NCI-H1694 treated with DMSO at 0.1 percent for 48 hours (cell line): ENCODE data around the gene APBA1.

Source experiments
- DNase-seq: peaks from one replicate; lab custom pipeline; 2025; lab: John Stamatoyannopoulos, UW

The APBA1 gene

DNA sequence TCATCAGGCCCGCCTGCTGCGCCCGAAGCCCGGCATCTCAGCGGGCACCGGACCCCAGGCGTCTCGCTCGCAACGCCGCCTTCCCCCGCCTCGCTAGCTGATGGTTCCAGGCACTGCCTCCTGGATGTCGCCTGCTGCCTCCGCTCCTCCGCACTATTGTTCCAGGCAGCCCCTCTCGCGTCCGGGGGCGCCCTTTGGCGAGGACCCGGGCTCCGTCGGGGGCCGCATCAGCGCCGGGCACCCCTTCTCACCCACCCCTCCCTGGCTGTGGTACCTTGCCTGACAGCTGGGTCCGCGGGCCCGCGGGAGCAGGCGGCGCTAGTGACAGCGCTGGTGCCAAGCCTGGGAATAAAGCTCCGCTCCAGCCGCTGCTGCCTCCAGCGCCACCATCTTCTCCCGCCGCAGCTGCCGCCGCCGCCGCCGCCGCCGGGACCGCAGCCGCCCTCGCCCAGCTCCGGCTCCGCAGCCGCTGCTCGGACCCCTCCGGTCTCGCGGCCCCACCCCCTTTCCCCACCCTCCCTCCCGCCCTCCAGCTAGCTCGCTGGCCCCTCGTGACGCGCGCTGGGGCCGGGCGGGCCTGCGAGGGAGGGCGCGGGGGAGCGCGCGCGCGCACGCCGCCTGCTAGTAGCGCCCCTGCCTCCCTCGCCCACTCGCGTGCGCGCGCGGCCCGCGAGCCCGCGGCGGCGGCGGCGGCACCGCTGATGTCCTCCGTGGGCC is at the start of gene APBA1:
Gene APBA1, minus strand, starts transcription at position 493 of the 717 bp plus-strand sequence.
- DNase-seq = no peak

DNA sequence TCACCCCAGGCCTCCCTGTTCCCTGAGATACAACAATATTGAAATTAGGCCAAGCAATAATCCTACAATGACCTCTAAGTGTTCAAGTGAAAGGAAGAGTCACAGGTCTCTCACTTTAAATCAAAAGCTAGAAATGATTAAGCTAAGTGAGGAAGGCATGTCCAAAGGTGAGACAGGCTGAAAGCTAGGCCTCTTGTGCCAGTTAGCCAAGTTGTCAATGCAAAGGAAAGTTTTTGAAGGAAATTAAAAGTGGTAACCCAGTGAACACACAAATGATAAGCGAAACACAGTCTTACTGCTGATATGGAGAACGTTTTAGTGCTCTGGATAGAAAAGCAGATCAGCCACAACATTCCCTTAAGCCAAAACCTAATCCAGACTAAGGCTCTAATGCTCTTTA is 47.8 kb upstream of the APBA1 start:
- no peak for DNase-seq

DNA sequence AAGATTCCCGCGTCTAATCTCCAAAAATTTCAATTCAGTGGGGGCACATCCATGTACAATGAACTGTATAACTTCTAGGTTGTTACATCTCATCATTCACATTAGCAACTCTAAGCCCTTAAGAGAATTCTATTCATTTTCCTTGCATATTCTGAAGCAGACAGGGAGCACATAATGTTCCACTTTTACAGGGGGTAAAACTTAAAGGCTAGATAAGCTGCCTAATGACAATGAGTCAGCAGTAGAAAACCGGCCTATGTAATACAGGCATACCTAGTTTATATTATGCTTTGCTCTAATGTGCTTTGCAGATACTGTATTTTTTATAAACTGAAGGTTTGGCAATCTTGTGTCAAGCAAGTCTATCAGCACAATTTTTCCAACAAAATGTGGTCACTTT is 47.2 kb upstream of the APBA1 start:
- DNase-seq = no peak

DNA sequence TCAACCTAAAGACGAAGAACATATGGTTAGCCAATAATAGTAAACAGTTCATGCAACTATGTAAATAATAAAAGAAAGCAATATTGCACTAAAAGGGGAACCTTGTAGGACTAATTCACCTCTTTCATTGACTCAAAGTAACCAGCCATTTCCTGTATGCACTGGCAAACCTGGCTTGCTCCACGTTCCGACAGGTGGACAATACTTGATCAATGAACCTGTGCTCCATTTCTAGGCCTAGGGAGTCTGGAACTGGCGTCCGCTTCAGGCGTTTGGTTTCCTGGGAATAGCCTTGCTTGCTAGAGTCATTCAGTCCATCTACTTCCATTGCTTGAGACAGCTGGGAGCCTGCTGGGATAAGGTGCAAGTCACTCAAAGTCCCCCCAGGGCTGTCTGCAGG is 46.0 kb upstream of the APBA1 start:
- DNase-seq = no peak

DNA sequence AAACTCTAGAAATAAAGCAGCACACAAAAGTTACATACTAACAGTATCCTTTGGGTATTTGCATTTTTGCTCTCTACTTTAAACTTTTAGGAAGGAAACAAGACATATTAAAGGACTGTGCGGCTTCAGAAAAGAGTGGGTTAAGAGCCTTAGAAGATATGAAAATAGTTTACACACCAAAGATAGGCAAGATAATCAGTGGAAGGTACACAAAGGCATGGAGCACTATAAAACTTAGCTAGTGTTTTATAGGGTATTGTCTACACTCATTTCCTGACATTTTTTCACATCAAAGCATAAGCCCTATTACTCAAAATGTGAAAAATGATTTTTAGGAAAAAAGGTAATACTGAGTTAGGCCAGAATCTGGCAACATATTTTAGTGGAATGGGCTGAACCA is 43.7 kb upstream of the APBA1 start:
- DNase-seq = no peak

DNA sequence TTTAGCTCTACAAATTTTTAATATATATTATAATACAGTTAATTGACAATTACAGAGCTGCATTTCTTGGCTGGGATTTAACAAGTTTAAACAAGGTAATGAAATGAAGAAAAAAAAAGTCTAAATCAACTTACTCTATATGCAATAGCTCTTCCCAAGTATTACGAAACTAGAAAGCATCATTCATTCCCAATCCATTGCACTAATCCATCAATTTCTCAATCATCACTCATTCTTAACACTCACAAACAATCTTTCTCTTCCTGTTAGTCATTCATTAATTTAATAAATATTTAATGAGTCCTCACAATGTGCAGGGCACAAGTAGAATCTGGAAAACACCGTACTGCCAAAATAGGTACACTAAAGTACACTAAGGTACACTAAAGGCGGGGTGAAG is 42.9 kb upstream of the APBA1 start:
- no peak for DNase-seq

DNA sequence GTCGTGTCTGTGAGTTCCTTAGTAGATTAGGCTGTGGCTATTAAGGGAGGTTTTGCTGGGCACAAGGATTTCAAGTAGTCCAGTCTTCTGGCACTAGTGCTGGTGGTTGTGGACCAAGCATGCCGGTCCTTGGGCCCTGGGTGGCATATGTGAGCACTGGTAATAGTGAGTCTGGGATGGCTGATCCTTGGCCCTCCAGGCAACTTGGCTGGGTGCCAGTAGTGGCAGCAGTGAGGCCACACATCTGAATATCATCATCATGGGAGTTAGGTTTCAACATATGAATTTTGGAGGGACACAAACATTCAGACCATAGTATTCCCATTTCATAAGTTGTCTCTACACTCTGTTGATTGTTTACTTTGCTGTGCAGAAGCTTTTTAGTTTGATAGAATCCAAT is 25.3 kb upstream of the APBA1 start:
- DNase-seq = no peak

DNA sequence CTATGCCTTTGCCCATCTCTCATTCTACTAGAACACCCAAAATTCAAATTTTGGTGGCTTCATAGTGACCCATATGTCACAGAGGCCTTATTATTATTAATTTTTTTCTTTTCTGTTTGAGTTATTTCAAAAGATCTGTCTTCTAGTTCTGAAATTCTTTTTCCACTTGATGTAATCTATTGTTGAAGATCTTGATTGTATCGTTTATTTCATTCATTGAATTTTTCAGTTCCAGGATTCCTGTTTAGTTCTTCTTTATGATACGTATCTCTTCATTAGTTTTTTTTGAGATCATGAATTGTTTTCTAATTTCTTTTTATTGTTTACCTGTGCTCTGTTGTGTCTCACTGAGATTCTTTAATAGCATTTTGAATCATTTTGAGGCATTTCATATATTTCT is 24.6 kb upstream of the APBA1 start:
- no peak for DNase-seq

DNA sequence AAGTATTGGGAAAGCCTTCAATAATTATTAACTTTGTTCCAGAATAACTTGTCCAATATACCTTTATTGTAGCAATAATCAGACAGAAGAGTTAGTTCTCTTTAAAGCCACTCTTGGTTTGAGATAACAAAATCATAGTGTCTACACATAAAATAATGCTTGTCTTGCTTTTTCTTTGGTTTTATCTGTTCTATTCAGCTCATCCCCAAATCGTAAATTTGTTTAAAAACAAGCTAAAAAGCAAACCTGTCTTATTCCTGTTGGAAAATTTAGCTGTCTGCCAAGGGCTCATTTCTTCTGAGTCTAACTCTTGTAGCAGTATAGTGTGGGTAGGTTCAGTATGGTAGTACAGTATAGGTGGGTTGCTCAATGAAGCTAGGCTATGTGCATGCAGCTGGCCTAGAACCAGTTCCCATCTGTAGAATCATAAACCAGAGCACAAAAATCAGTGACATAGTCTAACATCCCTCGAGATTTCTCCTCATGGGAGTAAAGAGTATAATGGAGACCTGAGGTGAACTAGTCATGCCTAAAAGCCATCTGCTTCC is 17.9 kb upstream of the APBA1 start:
- DNase-seq = no peak

DNA sequence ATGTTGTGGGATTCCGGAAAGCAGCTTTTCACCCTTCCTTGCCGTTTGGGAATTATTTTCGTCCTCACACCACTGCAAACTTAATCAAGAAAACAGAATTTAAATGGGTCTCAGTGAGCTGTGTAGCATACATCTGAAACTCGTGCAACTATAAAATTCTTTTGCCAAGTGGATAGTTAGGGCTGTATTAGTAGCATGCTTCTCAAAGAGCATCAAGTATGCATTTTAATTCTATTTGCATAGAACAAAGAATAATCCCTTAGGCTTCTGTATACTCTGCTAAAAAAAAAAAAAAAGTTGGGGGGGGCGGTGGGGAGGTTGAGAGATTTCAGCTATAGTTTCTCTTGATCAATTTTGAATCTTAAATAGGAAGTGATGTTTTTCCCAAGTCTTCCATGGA is 11.8 kb upstream of the APBA1 start:
- DNase-seq = no peak

DNA sequence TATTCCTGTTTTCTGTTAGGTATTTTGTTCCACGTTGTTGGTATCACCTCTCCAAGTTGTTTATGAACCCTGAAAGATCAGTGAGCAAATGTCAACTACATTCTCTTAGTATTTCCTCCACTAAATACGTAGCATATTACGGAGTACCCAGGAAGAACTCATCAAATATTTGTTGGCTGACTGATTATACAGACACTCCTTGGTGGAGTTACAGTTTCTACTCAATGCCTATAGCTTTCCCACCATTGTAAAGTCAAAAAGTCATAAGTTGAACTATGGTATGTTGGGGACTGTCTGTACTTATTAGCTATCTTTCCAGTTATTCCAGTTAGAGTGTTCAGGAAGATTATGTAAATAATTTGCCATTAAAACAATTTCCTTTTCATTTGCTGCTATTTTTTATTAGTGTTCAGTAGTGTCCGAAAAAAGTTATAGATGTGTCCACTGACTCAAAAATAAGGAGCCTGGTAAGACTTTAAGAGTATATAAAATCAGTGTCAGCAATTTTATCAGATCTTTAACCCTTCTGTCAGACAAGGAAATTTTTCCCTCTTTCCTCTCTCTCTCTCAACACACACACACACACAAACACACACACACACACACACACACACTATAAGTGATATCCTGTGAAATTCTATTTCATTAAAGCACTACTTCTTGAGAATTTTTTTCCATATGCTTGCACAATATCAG is 6.8 kb upstream of the APBA1 start:
- DNase-seq = no peak

DNA sequence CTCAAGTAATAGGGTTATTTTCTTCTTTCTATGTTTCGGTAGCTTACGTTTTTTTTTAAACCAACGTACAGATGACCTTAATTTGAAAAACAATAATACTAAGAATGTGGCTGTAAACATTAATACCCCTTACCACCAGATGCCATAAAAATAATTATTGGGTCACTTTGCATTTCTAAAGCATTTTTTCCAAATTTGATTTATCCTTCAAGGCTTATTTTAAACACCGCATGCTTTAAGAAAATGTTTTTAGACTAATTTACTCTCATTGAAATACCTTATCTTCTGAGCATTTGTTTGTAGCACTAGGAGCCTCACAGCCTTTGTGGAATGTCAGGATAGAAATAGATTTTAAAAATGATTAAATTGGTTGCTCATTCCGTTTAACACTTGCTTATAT is 5.8 kb upstream of the APBA1 start:
- DNase-seq = no peak

DNA sequence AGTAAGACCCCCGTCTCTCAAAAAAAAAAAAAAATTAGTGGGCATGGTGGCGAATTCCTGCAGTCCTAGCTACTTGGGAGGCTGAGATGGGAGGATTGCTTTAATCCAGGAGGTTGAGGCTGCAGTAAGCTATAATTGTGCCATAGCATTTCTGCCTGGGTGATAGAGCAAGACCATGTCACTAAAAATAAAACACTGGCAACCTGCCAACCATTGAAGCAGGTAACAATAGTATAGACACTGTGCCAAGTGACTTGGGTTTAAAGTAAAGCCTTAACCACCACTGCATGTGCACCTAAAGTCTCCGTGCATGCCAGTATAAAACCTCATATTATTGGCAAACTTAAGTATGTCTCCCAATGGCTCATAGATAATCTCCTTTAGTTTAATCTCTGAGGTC is 3.4 kb upstream of the APBA1 start:
- no peak for DNase-seq

DNA sequence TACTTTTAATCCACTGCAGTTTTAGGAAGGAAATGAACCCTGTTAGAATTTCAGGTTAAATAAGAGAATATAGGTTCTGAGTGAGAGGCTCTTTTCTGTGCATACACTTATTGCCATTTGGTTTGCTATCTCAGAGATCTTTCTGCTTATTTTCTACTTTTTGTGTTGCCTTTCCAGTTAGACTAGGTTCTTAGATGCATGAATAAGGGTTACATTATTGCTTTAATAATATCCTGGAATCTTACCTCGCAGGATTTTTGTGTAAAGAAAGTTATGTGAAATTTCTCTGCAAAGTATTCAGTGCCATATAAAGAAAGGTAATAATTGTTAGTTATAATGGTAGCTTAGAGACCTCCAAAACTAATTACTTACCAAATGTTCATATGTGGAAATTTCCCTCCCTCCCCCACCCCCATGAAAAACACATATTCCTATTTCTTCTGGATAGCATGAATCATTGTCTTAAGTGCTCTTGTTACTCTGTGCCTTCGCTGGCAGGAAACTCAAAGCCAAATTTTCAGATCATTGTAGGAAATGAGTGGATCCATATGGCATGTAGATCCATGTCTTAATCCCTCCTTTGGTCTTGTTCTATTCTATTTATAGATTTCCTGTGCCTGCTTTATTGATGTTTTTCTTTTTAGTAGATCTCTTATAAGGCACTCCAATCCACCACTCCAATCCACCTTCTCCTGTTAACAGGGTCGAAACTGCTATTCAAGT is 2.7 kb upstream of the APBA1 start:
- no peak for DNase-seq

DNA sequence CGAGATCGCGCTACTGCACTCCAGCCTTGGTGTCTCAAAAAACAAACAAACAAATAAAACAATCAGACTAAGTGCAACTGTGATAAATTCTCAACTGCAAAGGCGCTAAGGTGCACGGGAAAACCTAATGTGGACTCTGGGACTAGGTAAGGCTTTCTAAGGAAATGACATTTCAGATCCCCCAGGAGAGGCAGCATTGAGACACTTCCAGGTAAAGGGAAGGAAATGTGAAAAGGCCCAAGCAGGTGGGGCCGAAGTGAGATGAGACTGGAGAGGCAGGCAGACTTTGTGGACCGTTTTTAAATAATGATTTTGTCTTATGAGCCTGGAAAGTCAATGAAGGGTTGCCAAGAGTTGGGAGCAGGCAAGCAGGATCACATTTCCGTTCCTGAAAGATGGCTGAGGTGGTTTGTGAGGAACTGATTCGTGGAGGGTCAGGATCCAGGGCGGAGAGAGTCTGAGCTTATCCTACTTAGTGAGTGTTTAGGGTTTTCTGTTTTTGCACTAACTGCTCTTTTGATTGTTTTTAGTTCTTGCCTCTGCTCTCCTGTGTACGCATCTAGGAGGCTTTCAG is 2.0 kb upstream of the APBA1 start:
- no peak for DNase-seq

DNA sequence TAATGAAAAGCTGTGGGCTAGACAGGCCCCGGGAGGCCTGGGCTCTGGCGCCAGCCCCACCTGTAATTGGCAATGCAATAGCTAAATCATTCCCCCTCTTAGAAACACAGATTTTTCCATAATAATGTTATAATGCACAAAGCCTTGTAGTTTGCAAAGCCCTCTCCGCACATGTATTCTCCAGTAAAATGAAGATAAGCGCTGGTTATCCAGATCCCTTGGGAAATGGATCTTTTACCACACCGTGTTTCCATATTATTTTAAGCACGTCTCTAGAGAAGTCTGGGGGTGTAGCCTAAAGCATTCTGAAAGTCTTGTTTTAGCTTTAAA is 1.1 kb upstream of the APBA1 start:
- peak; percentile 73 for DNase-seq

DNA sequence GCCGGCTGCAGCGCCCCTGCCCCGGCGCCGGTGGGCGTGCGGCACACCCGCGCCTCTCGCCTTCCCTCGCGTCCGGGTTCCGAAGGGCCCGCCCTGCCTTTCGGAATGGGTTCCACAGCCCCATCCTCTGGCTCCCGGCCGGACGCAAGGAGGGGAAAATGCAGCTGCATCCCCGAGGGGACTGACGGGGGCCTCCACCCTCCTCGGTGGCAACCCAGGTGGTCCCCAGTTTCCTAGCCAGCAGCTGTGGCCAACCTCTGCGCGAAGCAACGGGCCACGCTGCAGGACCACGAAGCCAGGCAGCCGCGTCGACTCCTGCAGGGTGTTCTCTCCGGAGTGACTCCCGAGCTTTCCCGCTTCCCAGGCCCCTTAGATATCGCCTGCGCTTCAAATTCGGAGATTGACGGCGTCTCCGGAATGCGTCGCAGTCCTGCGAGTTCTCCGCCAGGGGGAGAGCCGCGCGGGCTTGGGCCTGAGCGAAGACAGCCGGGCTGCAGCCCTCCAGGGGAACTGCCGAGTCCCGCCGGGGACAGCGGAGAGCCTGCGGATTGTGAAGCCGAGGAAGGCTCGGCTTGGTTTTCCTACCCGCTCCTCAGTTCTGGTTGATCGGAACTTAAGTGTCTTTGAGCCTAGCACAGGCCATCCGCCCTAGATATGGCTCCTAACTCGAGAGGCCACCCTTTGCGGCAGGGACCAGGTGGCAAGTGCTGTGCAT is 582 bp upstream of the APBA1 start:
- DNase-seq = peak; percentile 70

DNA sequence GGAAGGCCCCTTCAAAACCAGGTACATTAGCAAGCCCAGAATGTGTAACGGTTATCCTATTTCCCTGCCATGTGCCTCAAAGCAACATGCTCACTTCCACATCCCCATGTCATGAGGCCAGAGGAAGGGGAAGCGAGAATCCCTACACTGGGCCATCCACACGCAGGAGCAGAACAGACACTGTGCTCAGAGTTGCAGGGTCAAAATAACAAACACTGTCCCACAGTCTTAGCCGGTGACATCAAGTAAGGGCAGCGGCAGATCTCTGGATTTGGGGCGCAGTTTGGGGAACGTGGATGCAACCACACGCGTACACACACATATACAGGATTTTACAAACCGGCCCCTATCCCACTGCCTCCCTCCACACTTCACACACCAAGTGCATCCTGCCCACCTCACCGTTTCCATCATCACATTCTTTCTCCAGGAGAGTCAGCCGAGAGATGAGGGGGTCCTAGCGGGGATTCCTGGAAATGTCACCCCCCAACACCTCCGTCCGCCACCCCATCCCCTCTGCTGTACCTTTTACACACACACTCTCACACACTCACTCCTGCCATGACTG is 776 bp downstream of the APBA1 start:
- DNase-seq = no peak

DNA sequence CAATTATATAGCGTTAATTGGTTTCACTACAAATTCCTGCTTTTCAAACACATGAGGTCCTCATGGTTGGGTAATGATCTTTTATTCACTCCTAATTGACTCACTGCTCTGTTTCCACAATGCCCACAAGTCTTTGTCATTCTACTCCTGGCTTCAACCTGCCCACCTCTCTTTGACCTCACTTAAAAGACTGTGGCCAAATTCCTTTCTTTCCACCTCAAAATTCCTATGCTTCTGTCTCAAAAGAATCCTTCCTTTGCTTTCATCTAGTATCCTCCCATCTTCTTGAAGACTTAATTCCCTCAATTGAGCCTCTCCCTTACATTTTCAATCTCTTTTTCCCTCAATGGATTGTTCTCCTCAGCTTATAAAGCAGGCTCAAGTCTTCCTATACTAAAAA is 4.9 kb downstream of the APBA1 start:
- DNase-seq = no peak

DNA sequence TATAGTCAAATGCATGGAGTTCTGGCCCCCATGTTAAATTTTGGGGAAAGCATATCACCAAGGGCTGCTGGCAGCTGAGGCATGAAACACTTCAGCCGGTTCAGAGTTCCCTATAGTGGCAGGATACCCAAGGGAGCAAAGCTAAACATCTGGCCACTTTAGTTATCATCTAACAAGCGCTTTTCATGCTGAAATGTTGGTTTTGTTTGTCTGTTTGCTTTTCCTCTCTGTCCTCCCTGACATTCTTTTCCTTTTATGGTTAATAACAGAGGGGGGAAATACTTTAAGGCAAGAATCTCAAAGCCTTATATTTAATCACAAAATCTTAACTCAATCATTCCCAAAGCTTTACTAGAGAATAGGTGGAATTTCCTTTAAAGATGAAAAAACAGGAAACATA is 11.9 kb downstream of the APBA1 start:
- peak; percentile 21 for DNase-seq

DNA sequence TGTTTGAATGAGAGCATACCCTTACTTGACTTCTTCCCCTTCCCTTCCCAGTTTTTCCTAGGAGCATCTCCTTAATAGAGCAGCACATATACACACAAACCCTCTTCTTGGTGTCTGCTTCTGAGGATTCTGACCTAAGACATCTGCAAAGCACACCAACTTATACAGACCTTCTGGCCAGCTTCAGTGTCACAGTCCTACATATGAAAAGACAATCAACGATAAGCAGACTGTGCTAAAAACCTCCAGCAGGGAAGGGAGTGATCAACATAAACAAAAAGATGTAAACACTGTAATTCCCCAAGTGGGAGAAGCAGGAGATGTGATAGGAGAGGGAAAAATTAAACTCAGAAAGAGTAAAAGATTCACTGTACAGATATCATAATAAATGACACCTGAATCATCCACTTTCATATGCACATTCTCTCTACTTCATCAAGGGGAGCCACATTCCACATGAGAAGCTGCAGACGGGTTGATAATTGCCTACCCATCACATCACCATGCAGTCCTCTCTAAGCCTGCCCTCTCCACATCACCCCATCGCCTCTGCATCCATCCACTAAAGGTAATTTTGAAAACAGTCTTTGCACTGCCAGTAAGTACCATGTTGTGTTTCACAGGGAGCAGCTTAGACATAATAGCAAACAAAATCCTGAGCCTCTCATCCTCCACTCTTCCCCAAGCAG is 13.0 kb downstream of the APBA1 start:
- no peak for DNase-seq
